Urothelium cell line (cell line): Measurements from ENCODE around the gene SLC36A3.
"Not testable (repeated sequence)": the region's sequence is repeated elsewhere in the genome, so short reads cannot be mapped to it uniquely, and the experiment has no call there.

Experiments
- DNase-seq: peaks from one replicate; pipeline ENCODE4 v3.0.0; 2011; ENCODE audit warnings: low spot score, mixed read lengths
- FAIRE-seq: peaks from 2 replicates; lab custom pipeline; 2011; peaks lifted over from hg19 to GRCh38; lab: Jason Lieb, UNC

SLC36A3 gene

GRCh38 chr5:151309266-151309665, 5.7 kb upstream of the SLC36A3 start:
- DNase-seq, FAIRE-seq: not testable (repeated sequence)

- DNase-seq (peak; percentile 60), FAIRE-seq (peak; percentile 9)
Observed at GRCh38 chr5:151298063-151298855, 5.3 kb downstream of the SLC36A3 start.

DNA sequence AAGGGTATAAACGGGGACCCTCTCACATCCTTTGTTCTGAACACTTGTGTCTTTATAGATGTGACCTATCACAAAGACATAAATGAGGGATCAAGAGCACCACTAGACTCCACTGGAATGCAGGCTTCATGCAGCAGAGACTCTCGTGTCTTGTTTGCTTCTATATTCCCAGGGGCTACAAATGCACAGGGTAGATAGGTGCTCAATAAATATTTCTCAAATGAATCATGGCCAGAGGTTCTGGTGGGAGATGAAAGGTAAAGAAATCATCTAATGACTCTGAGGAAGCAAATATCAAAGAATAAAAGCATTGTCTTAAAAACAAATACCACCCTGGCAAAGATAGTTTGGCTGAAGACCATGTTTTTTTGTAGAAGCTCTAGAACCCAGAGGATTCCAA, 6.6 kb downstream of the SLC36A3 start:
- no peak for FAIRE-seq
- DNase-seq: no peak

- FAIRE-seq (no peak), DNase-seq (no peak)
Observed at GRCh38 chr5:151296478-151296830, 7.1 kb downstream of the SLC36A3 start.

GRCh38 chr5:151295791-151296477, 7.6 kb downstream of the SLC36A3 start:
- no peak for FAIRE-seq
- no peak for DNase-seq

DNA sequence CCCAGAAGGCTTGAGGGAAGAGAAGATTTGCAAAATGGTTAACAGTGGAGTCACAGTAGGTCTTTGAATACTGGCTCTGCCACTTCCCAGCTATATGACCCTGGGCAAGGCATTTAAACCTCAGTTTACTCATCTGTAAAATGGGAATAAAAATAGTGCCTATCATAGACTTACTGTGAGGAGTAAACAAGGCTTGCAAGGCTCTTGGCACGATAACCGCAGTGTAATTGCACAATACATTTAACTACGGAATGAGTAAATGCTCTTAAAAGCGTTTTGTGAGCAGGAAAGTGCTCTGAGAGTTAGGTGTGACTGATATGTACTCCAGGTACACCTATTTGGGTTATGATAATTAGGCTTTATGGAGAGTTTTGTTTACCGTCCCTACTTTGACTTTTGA, 8.4 kb downstream of the SLC36A3 start:
- DNase-seq (no peak), FAIRE-seq (no peak)

DNA sequence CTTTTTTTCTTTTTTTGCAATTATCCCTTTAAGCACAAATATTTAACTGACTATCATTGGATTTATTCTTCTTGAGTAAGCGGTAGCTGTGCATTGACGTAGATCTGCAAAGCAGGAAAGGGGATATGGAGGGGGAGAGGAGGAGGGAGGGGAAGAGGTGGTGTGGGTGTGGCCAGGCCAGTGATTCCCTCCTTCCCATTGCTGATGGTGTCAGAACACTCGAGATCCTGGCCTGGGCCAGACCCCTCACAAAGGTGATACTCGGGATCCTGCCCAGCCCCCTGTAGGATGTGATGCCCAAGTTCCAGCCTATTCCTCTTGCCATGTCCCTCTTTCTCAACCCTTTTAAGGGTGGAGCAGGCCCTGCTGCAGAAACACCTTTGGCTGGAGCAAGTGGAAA, 9.9 kb downstream of the SLC36A3 start:
- FAIRE-seq: no peak
- no peak for DNase-seq

DNA sequence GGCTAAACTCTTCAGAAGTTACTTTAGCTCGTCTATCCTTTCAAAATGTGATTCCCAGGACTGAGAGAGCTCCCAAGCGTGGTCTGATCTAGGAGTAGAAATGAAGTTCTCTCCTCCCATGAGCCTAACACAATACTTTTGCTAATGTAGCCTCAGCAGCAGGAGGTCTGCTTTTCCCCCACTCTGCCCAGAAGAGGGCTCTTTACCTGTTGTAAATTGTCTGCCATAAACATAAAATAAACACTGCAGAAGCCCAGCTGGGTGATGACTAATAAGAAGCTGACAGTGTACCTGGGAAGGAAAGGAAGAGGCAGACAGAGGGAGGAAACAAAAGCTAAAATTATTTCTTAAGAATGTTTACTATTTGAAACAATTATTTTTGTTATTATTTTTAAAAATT, 15.4 kb downstream of the SLC36A3 start:
- DNase-seq: peak; percentile 60
- FAIRE-seq: no peak

- DNase-seq (no peak), FAIRE-seq (no peak)
Observed at GRCh38 chr5:151286246-151286645, 17.3 kb downstream of the SLC36A3 start.

- FAIRE-seq (no peak), DNase-seq (no peak)
Observed at GRCh38 chr5:151285683-151286082, 17.9 kb downstream of the SLC36A3 start.

- FAIRE-seq (no peak), DNase-seq (no peak)
Observed at GRCh38 chr5:151284392-151284967, 19.1 kb downstream of the SLC36A3 start.

- FAIRE-seq (no peak), DNase-seq (no peak)
Observed at GRCh38 chr5:151283120-151283825, 20.3 kb downstream of the SLC36A3 start.

DNA sequence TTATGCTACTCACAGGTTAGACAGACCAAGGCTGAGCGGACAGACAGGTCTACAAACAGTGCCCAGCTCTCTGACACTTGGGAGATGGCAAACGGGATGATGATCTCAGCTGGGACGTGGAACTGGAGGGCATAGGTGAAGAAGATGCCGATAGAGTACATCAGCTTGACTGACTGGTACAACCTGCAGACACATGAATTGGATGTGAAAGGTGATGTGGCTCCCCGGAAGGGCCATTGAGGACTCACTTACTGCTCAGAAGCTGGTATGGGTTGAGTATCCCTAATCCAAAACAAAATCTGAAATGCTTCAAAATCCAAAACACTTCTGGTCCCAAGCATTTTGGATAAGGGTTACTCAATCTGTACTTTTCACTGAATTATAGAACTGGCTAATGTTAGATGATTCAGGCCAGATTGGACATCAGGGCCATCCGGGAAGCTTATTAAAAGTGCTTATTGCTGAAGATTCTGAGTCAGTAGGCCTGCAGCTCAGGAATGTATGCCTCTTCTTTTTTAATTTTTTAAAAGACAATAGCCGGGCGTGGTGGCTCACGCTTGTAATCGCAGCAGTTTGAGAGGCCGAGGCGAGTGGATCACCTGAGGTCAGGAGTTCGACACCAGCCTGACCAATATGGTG, 22.4 kb downstream of the SLC36A3 start:
- DNase-seq: no peak
- FAIRE-seq: no peak

DNA sequence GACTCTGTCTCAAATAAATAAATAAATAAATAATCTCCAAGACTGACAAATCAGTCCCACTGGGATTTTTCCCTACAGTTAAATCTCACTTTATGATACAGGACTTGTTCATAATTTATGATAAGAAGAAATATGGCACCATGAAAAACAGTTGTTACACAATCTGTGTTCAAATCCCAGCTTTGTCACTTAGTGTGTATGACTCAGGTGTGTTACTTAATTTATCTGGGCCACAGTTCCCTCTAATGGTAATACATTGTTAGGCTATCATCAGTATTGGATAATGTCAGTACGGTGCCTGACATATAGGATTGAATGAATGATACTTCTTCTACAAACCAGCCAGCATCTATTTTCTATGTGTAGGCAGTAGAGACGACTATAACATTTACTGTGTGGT, 23.1 kb downstream of the SLC36A3 start:
- no peak for DNase-seq
- FAIRE-seq: no peak

- FAIRE-seq (no peak), DNase-seq (no peak)
Observed at GRCh38 chr5:151278845-151279244, 24.7 kb downstream of the SLC36A3 start.

DNA sequence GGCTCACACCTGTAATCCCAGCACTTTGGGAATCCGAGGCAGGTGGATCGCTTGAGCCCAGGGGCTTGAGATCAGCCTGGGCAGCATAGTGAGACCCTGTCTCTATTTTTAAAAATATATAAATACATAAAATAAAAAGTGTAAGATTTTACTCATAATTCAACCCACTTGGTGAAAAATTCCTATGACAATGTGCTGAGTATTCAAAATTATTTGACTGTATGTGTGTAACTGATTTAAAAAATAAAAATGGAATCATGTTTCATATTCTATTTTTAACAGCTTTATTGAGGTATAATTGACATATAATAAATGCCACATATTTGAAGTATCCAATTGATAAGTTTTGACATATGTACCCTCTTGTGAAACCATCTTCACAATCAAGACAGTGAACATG, 27.8 kb downstream of the SLC36A3 start:
- no peak for FAIRE-seq

GRCh38 chr5:151274666-151275065, 28.9 kb downstream of the SLC36A3 start:
- DNase-seq (no peak), FAIRE-seq (no peak)

More for the DNA sequence above, 27.8 kb downstream of the SLC36A3 start:
- DNase-seq: no peak

GRCh38 chr5:151271336-151271735, 32.2 kb downstream of the SLC36A3 start:
- FAIRE-seq (no peak), DNase-seq (no peak)

- DNase-seq (no peak), FAIRE-seq (no peak)
Observed at GRCh38 chr5:151270599-151270998, 33.0 kb downstream of the SLC36A3 start.

DNA sequence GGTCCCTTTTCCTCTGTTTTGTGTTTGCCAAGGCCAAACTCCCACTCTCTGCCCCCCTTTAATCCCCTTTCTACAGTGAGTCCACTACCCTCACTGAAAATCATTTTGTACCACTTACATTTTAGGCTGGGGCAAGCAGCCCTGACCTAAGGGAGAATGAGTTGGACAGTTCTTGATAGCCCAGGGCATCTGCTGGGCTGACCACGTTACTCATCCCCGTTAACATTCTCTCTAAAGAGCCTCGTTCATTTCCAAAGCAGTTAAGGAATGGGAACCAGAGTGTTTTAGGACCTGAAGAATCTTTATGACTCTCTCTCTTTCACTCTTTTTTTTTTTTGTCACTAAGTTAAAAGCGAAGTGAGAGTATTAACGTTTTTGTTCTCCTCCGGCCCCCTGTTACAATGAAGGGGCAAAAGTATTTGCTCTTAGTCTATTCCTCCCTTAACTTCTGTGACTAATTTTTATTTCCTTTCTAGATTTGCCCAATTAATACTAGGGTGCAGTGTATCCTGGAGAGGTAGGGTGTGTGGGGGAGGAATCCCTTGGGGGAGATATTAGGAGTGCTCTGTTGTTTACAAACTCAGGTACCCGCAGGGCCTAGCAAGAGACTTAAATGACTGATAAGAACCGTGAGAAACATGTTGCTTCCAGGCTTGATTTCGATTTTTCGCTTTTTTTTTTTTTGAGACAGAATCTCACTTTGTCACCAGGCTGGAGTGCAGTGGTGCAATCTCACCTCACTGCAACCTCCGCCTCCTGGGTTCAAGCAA, 35.9 kb downstream of the SLC36A3 start:
- FAIRE-seq (no peak), DNase-seq (no peak)
